ENCODE data around the gene GHITM.
"Not testable (repeated sequence)": the region's sequence is repeated elsewhere in the genome, so short reads cannot be mapped to it uniquely, and the experiment has no call there.

GHITM gene

GRCh38 chr10:84138478-84139125 lies 707 bp upstream of the GHITM start:
- DNase-seq (ENCODE audit: extremely low spot score, insufficient read length, low read depth) = no peak
- no peak for FAIRE-seq

GRCh38 chr10:84140036-84140379 lies 699 bp downstream of the GHITM start:
- DNase-seq (ENCODE audit: extremely low spot score, insufficient read length, low read depth) (no peak), FAIRE-seq (no peak)

GRCh38 chr10:84147347-84147746 lies 8.0 kb downstream of the GHITM start:
- DNase-seq (ENCODE audit: extremely low spot score, insufficient read length, low read depth) (no peak), FAIRE-seq (no peak)

GRCh38 chr10:84148006-84148597 lies 8.8 kb downstream of the GHITM start:
- FAIRE-seq; DNase-seq (ENCODE audit: extremely low spot score, insufficient read length, low read depth): not testable (repeated sequence)

GRCh38 chr10:84149854-84150253 lies 10.5 kb downstream of the GHITM start:
- FAIRE-seq = no peak
- DNase-seq (ENCODE audit: extremely low spot score, insufficient read length, low read depth) = no peak

GRCh38 chr10:84152769-84153168 lies 13.5 kb downstream of the GHITM start:
- FAIRE-seq (no peak), DNase-seq (ENCODE audit: extremely low spot score, insufficient read length, low read depth) (no peak)

- DNase-seq (ENCODE audit: extremely low spot score, insufficient read length, low read depth) (no peak), FAIRE-seq (no peak)
These were observed 16.2 kb downstream of the GHITM start for GRCh38 chr10:84155521-84155920.

GRCh38 chr10:84156009-84156408 lies 16.7 kb downstream of the GHITM start:
- FAIRE-seq = no peak
- no peak for DNase-seq (ENCODE audit: extremely low spot score, insufficient read length, low read depth)

GRCh38 chr10:84156768-84157167 lies 17.5 kb downstream of the GHITM start:
- FAIRE-seq = peak; percentile 58
- no peak for DNase-seq (ENCODE audit: extremely low spot score, insufficient read length, low read depth)

- FAIRE-seq (no peak), DNase-seq (ENCODE audit: extremely low spot score, insufficient read length, low read depth) (no peak)
These were observed 18.8 kb downstream of the GHITM start for GRCh38 chr10:84158061-84158460.

- DNase-seq (ENCODE audit: extremely low spot score, insufficient read length, low read depth) = no peak
- FAIRE-seq = no peak
These were observed 19.2 kb downstream of the GHITM start for GRCh38 chr10:84158550-84158949.

- no peak for DNase-seq (ENCODE audit: extremely low spot score, insufficient read length, low read depth)
- FAIRE-seq = peak; percentile 21
These were observed 19.9 kb downstream of the GHITM start for GRCh38 chr10:84159076-84159685.

GRCh38 chr10:84160663-84161362 lies 21.5 kb downstream of the GHITM start:
- FAIRE-seq (peak; percentile 39), DNase-seq (ENCODE audit: extremely low spot score, insufficient read length, low read depth) (no peak)

GRCh38 chr10:84163996-84164395 lies 24.7 kb downstream of the GHITM start:
- DNase-seq (ENCODE audit: extremely low spot score, insufficient read length, low read depth) (no peak), FAIRE-seq (no peak)

- DNase-seq (ENCODE audit: extremely low spot score, insufficient read length, low read depth) (no peak), FAIRE-seq (no peak)
These were observed 25.1 kb downstream of the GHITM start for GRCh38 chr10:84164442-84164841.

GRCh38 chr10:84166620-84167288 lies 27.4 kb downstream of the GHITM start:
- FAIRE-seq = peak; percentile 26
- DNase-seq (ENCODE audit: extremely low spot score, insufficient read length, low read depth) = no peak

GRCh38 chr10:84167289-84167653 lies 28.0 kb downstream of the GHITM start:
- not testable (repeated sequence) for DNase-seq (ENCODE audit: extremely low spot score, insufficient read length, low read depth)
- peak; percentile 87 for FAIRE-seq

- not testable (repeated sequence) for DNase-seq (ENCODE audit: extremely low spot score, insufficient read length, low read depth); FAIRE-seq
These were observed 29.1 kb downstream of the GHITM start for GRCh38 chr10:84168382-84168781.

- DNase-seq (ENCODE audit: extremely low spot score, insufficient read length, low read depth); FAIRE-seq: not testable (repeated sequence)
These were observed 31.9 kb downstream of the GHITM start for GRCh38 chr10:84171237-84171636.

- FAIRE-seq = peak; percentile 84
- not testable (repeated sequence) for DNase-seq (ENCODE audit: extremely low spot score, insufficient read length, low read depth)
These were observed 32.6 kb downstream of the GHITM start for GRCh38 chr10:84171700-84172466.

Data from GM18507 (cell line).